ENCODE measurements around the gene NR6A1. TPM values are rescaled to one million over a fixed set of nuclear protein-coding genes. Genes with fewer than 3 reads are reported as not detected.

The NR6A1 gene
- total RNA-seq, 2 experiments from 2014 or later, result 0.74 to 1.1 TPM

DNA sequence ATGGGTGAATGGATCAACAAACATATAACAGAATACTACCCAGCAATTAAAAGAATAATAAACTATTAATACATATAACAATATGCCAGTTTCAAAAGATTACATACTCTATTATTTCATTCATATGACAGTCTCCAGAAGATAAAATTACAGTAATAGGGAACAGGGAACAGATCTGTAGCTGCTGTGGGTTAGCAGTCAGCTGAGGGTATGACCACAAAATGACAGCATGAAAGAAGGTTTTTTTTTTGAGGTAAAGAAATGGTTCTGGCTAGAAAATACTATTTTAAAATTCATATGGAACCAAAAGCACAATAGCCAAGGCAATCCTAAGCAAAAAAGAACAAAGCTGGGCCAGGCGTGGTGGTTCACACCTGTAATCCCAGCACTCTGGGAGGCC is 190.9 kb downstream of the NR6A1 start:
- ChIA-PET CTCF (no interaction called here), POLR2A (no interaction called here)
- Mint-ChIP-seq H3K27ac (no peak overlapping the region), H3K36me3 (ENCODE audit: low read depth) (no peaks in the 10 kb centered on the region), H3K4me3 (no peak overlapping the region), H3K4me1 (ENCODE audit: low read depth) (no peaks in the 10 kb centered on the region), H3K27me3 (no peaks in the 10 kb centered on the region), H3K9me3 (no peaks in the 10 kb centered on the region)
- intact Hi-C loops (cut with micrococcal nuclease), result no loop called here
- DNase-seq (no peak), ATAC-seq (no peak)
- TF ChIP-seq, protein P1, sequence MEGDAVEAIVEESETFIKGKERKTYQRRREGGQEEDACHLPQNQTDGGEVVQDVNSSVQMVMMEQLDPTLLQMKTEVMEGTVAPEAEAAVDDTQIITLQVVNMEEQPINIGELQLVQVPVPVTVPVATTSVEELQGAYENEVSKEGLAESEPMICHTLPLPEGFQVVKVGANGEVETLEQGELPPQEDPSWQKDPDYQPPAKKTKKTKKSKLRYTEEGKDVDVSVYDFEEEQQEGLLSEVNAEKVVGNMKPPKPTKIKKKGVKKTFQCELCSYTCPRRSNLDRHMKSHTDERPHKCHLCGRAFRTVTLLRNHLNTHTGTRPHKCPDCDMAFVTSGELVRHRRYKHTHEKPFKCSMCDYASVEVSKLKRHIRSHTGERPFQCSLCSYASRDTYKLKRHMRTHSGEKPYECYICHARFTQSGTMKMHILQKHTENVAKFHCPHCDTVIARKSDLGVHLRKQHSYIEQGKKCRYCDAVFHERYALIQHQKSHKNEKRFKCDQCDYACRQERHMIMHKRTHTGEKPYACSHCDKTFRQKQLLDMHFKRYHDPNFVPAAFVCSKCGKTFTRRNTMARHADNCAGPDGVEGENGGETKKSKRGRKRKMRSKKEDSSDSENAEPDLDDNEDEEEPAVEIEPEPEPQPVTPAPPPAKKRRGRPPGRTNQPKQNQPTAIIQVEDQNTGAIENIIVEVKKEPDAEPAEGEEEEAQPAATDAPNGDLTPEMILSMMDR (IDR thresholded peaks at IDR 0.05), result no peak

DNA sequence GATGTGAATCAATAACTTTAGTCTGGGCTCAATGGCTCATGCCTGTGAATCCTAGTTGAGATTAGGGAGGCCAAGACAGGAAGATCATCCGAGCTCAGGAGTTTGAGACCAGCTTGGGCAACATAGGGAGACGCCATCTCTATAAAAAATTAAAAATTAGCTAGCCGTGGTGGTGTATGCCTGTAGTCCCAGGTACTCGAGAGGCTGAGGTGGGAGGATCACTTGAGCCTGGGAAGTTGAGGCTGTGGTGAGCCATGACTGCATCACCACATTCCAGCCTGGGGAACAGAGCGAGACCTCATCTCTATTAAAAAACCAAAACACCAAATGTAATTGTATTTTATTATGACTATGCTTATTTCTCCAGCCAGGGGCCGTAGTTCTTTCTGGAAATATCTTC is 194.4 kb downstream of the NR6A1 start:
- H3K27me3 Mint-ChIP-seq, result peaks cover 2% of the 10 kb centered on the region
- no peaks in the 10 kb centered on the region for H3K9me3 Mint-ChIP-seq
- DNase-seq (no peak), ATAC-seq (no peak)
- no peaks in the 10 kb centered on the region for H3K4me1 Mint-ChIP-seq (ENCODE audit: low read depth)
- CTCF ChIA-PET, result interaction anchor here (1.1 to 2.3 kb wide), 2 partner anchors 40 to 41 kb away, joined by 5 to 12 read pairs; no protein-coding TSS in a partner anchor
- no peak overlapping the region for H3K4me3 Mint-ChIP-seq
- intact Hi-C loops (cut with micrococcal nuclease), result no loop called here
- POLR2A ChIA-PET, result interaction anchor here (0.9 kb wide), 1 partner anchor 34 kb away, joined by 3 read pairs; no protein-coding TSS in a partner anchor
- TF ChIP-seq, protein P1 (IDR thresholded peaks at IDR 0.05), result no peak
- H3K27ac Mint-ChIP-seq, result no peak overlapping the region
- H3K36me3 Mint-ChIP-seq (ENCODE audit: low read depth), result no peaks in the 10 kb centered on the region

DNA sequence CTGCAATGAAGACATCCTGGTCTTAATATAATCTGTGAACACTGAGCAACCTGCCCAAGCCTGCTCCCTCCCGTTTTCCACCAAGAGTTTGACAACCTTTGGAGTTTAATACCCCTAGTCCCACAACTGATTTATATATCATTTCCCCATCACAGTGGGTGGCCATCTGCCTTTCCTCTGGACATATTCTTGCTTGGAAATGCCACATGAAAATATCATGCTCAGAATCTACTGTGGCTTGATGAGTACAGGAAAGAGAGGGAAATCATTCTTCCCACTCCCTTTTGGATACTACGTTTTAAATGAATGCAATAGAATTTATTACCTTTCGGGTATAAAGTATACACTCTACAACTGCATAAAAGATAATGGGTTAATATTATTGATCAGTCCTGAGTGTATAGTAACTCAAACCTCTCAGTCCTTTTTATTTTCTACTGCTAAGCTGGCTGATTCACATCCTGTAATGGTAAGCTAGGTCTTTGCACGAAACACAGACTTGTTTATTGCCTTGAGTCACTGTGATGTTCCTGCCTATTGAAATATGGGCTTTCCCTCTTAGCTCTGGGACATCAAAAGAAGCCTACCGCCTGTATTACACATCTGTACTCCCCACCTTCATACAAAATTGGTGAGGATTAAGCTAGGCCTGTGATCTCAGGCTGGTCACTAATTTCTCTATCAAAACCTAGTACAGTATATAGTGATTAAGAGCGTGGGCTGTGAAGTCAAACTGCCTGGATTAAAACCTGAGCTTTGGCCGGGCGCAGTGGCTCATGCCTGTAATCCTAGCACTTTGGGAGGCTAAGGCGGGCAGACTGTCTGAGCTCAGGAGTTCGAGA is 196.4 kb downstream of the NR6A1 start:
- TF ChIP-seq, protein P1 (IDR thresholded peaks at IDR 0.05), result no peak
- H3K36me3 Mint-ChIP-seq (ENCODE audit: low read depth), result no peaks in the 10 kb centered on the region
- peak; percentile 58 for ATAC-seq
- no peak overlapping the region for H3K4me3 Mint-ChIP-seq
- CTCF ChIA-PET, result interaction anchor here (0.7 to 2.3 kb wide), 7 partner anchors 21 to 136 kb away, joined by 3 to 12 read pairs (median 3); no protein-coding TSS in a partner anchor
- POLR2A ChIA-PET, result no interaction called here
- H3K27ac Mint-ChIP-seq, result no peak overlapping the region
- no peaks in the 10 kb centered on the region for H3K9me3 Mint-ChIP-seq
- intact Hi-C loops (cut with micrococcal nuclease), result no loop called here
- no peak for DNase-seq
- no peaks in the 10 kb centered on the region for H3K4me1 Mint-ChIP-seq (ENCODE audit: low read depth)
- peaks cover 2% of the 10 kb centered on the region for H3K27me3 Mint-ChIP-seq

DNA sequence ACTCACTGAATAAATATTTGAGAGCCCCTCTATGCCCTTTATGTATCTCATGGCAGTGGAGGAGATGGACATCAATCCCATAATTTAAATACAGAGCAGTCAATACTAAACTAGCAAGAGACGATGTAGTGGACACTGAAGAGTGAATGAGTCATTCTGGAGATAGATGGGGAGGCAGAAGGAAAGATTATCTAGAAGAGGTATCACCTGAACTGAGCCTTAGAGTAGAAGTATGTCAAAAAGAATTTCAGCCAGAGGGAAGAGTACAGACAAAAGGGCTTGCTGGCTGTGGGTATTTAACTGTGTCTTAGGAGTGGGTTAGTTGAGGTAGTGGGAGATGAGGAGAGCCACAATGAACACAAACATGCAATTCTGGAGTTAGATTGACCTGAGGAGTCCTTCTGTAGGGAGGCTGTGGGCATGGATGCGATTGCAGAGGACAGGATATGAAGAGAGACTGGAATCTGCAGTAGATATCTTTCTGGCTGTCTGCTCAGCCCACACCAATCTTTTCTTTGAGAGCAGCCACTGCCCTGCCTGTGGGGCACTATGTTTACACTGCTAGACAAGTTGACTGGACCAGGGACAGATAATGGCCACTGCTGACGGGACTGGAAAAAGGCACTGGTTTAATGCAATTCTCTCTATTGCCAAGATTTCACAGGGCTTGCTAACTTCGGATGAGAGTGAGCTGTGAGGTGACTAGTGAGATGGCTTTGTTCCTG is 200.0 kb downstream of the NR6A1 start:
- TF ChIP-seq, protein P1 (IDR thresholded peaks at IDR 0.05), result no peak
- ATAC-seq (no peak), DNase-seq (no peak)
- POLR2A ChIA-PET, result no interaction called here
- no peak overlapping the region for H3K27ac Mint-ChIP-seq
- intact Hi-C loops (cut with micrococcal nuclease), result no loop called here
- no peaks in the 10 kb centered on the region for H3K9me3 Mint-ChIP-seq
- CTCF ChIA-PET, result no interaction called here
- peaks cover 5% of the 10 kb centered on the region for H3K27me3 Mint-ChIP-seq
- H3K36me3 Mint-ChIP-seq (ENCODE audit: low read depth), result no peaks in the 10 kb centered on the region
- H3K4me1 Mint-ChIP-seq (ENCODE audit: low read depth), result no peaks in the 10 kb centered on the region
- H3K4me3 Mint-ChIP-seq, result no peak overlapping the region

DNA sequence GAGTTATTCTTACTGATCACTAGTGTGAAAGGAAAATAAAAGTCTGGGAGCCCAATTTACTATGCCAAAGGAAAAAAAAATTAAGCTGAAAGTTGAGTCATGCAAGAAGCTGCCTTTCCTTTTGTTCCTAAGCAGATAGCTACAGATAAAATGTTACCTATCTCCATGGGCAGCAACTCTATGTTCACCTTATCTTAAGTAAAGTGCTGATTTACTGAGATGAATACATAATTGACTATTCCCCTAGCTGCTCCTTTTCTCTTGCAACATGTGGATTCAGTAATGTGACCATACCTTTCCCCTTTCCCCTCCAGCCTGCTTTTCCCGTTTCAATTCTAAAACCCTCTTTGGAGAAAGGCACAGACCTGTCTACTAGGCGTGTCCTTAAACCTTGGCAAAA is 201.2 kb downstream of the NR6A1 start:
- TF ChIP-seq, protein P1 (IDR thresholded peaks at IDR 0.05), result no peak
- intact Hi-C loops (cut with micrococcal nuclease), result no loop called here
- POLR2A ChIA-PET, result no interaction called here
- no peak for ATAC-seq
- no peak overlapping the region for H3K27ac Mint-ChIP-seq
- H3K4me3 Mint-ChIP-seq, result no peak overlapping the region
- H3K9me3 Mint-ChIP-seq, result no peaks in the 10 kb centered on the region
- CTCF ChIA-PET, result interaction anchor here (0.6 kb wide), 1 partner anchor 200 kb away, joined by 3 read pairs; no protein-coding TSS in a partner anchor
- peaks cover 5% of the 10 kb centered on the region for H3K27me3 Mint-ChIP-seq
- no peaks in the 10 kb centered on the region for H3K4me1 Mint-ChIP-seq (ENCODE audit: low read depth)
- no peaks in the 10 kb centered on the region for H3K36me3 Mint-ChIP-seq (ENCODE audit: low read depth)
- DNase-seq, result no peak
